Stomach (tissue), 19 donors: Measurements from ENCODE around the gene AGRP. TPM values are rescaled to one million over a fixed set of nuclear protein-coding genes. Genes with fewer than 3 reads are reported as not detected.

ENCODE experiments used
- DNase-seq, 2 donors: peaks; one replicate each; pipeline versions ENCODE4 v3.0.0 to v3.0.0-alpha.2; 2013 to 2019
- H3K27ac ChIP-seq, 5 donors: fragments of 200-600 bp in 4 of 5; sonication (generic) in 4 of 5; one replicate each; pipeline ENCODE4 v1.5.1; 2013 to 2019; ENCODE audit warnings: mild to moderate bottlenecking in 1 of 5, moderate library complexity in 1 of 5
- H3K27me3 ChIP-seq, 3 donors: fragments of 200-600 bp; sonication (generic); one replicate each; pipeline ENCODE4 v1.5.1; 2017 to 2019; ENCODE audit warnings: mixed run types in 1 of 3
- H3K36me3 ChIP-seq, 4 donors: fragments of 200-600 bp; sonication (generic); 1 replicate in 3 of 4; 2 replicates in 1 of 4; pipeline ENCODE4 v1.5.1; 2016 to 2019
- H3K4me1 ChIP-seq, 4 donors: fragments of 200-600 bp; sonication (generic); one replicate each; pipeline ENCODE4 v1.5.1; 2016 to 2019
- H3K4me3 ChIP-seq, 4 donors: fragments of 200-600 bp; sonication (generic) in 3 of 4; one replicate each; pipeline ENCODE4 v1.5.1; 2016 to 2019; ENCODE audit warnings: mild to moderate bottlenecking in 1 of 4
- H3K9me3 ChIP-seq, 4 donors: fragments of 200-600 bp; sonication (generic); one replicate each; pipeline ENCODE4 v1.5.1; 2016 to 2019
- CTCF ChIP-seq, 7 experiments: fragments of 450-650 bp in 4 of 7; fragments of 200-600 bp in 3 of 7; sonication (generic) in 3 of 7; IDR thresholded peaks; one replicate each; pipeline ENCODE4 v1.5.1; 2016 to 2019; ENCODE audit warnings: antibody characterized with exemption in 7 of 7, control low read depth in 2 of 7, mild to moderate bottlenecking in 1 of 7
- EP300 ChIP-seq: sonication (generic); formaldehyde crosslinking; IDR thresholded peaks from one replicate; pipeline ENCODE4 v1.6.1; 2017; ENCODE audit warnings: antibody characterized with exemption
- POLR2A ChIP-seq, 4 donors: fragments of 450-650 bp; IDR thresholded peaks; one replicate each; pipeline ENCODE4 v1.6.1; 2016; ENCODE audit warnings: antibody characterized with exemption in 4 of 4, control low read depth in 2 of 4, mild to moderate bottlenecking in 1 of 4, moderate library complexity in 1 of 4
- POLR2AphosphoS5 ChIP-seq, 3 donors: sonication (generic); formaldehyde crosslinking; IDR thresholded peaks; one replicate each; pipeline ENCODE4 v1.6.1; 2016; ENCODE audit warnings: antibody characterized with exemption in 3 of 3
- WGBS, 5 donors: extraction: QIAGEN DNeasy Blood & Tissue Kit in 3 of 5; methylation state at CpG; one replicate each; pipeline versions ENCODE4 v1.1.5 to v1.1.7; 2013 to 2018; 5-methylcytosine and 5-hydroxymethylcytosine counted together
- intact Hi-C: fragments of 100-400 bp; cut with DNase I; formaldehyde crosslinking; loops from one replicate; pipeline ENCODE4 v1.15.1; 2023; ENCODE audit warnings: low total_unique reads
- long read RNA-seq, 10 donors: transcript quantifications; one replicate each; lab custom pipeline, GENCODE V29; 2026
- polyA plus RNA-seq, 3 donors: library from polyadenylated mRNA; stranded (reverse); fragments of 200-250 nt; gene quantifications; one replicate each; pipeline ENCODE4 v1.2.3, GENCODE V29; 2013
- total RNA-seq, 5 donors: library from RNA; depleted of rRNA; stranded (reverse); fragments of >200 nt; gene quantifications; one replicate each; pipeline versions ENCODE4 v1.1.0 to v1.2.3, GENCODE V29; 2014 to 2016
- donor health status: healthy with polysubstance abuse.
- donor health status: Bipolar disorder and iron deficiency.
- donor health status: healthy.

AGRP gene
- total RNA-seq, result not detected
- polyA plus RNA-seq, result not detected
- long read RNA-seq, donor 1, result 0 reads
- long read RNA-seq, donor 2, result 0 reads
- long read RNA-seq, donor 3, result 0 reads
- long read RNA-seq, donor 4, result 0 reads
- long read RNA-seq, donor 5, partial matches to known transcripts, result 0 of 1 reads
- long read RNA-seq, donor 5, other reads (novel, unspliced or antisense), result 0 of 1 reads
- long read RNA-seq, donor 6, result 0 reads
- long read RNA-seq, donor 7, result 0 reads
- long read RNA-seq, donor 8, result 0 reads
- long read RNA-seq, donor 9, partial matches to known transcripts, result 6 of 6 reads
- long read RNA-seq, donor 9, other reads (novel, unspliced or antisense), result 0 of 6 reads
- long read RNA-seq, donor 10, partial matches to known transcripts, result 0 of 1 reads
- long read RNA-seq, donor 10, other reads (novel, unspliced or antisense), result 0 of 1 reads

GRCh38 chr16:67483150-67483549 is at the start of gene AGRP:
AGRP (minus strand) TSS chr16:67483547; CDS start chr16:67483398, 149 bp downstream.
- no peaks in the 10 kb centered on the region for H3K27me3 ChIP-seq
- intact Hi-C loops, result no loop called here
- H3K36me3 ChIP-seq, result peaks cover 0 to 18% (median 16%) of the 10 kb centered on the region in 4 donors
- peak within 1 kb of the TSS in 3 of 5 donors; percentile 93 to 98 (median 97) for H3K27ac ChIP-seq
- WGBS, 5 donors, result 93 to 100% (median 96%) methylated on average over 3 to 6 of the region's 6 CpGs
- peak within 1 kb of the TSS in 3 of 4 donors; percentile 79 to 94 (median 92) for H3K4me3 ChIP-seq
- H3K4me1 ChIP-seq, result peaks cover 34 to 57% (median 45%) of the 10 kb centered on the region in 4 donors
- no peaks in the 10 kb centered on the region for H3K9me3 ChIP-seq
- TF ChIP-seq POLR2AphosphoS5 (IDR thresholded peaks at IDR 0.05) (no peak), POLR2A (IDR thresholded peaks at IDR 0.05) (no peak), EP300 (no peak), CTCF (IDR thresholded peaks at IDR 0.05) (no peak)
- DNase-seq, result no peak

GRCh38 chr16:67531247-67531646 is 47.9 kb upstream of the AGRP start:
- Histone ChIP-seq H3K4me1 (peaks cover 15 to 70% (median 58%) of the 10 kb centered on the region in 4 donors), H3K36me3 (no peaks in the 10 kb centered on the region), H3K27me3 (no peaks in the 10 kb centered on the region), H3K9me3 (no peaks in the 10 kb centered on the region), H3K4me3 (peak overlapping the region in 3 of 4 donors; percentile 75 to 93 (median 93)), H3K27ac (peak overlapping the region in 4 of 5 donors; percentile 86 to 93 (median 90))
- DNase-seq, result peak in 1 of 2 donors; percentile 35
- intact Hi-C loops, result no loop called here
- TF ChIP-seq POLR2A (IDR thresholded peaks at IDR 0.05) (no peak), EP300 (no peak), CTCF (IDR thresholded peaks at IDR 0.05) (no peak), POLR2AphosphoS5 (IDR thresholded peaks at IDR 0.05) (no peak)
- 76 to 88% (median 83%) methylated on average over 4 of the region's 4 CpGs for WGBS, 5 donors

- 2 to 6% (median 4%) methylated on average over 28 to 48 of the region's 48 CpGs for WGBS, 5 donors
- intact Hi-C loops, result no loop called here
- peak; percentile 65 to 92 for DNase-seq
- Histone ChIP-seq H3K4me1 (peaks cover 15 to 60% (median 54%) of the 10 kb centered on the region in 4 donors), H3K36me3 (no peaks in the 10 kb centered on the region), H3K27ac (peak overlapping the region; percentile 86 to 93 (median 89)), H3K27me3 (no peaks in the 10 kb centered on the region), H3K9me3 (no peaks in the 10 kb centered on the region), H3K4me3 (peak overlapping the region; percentile 70 to 93 (median 84))
- peak; percentile 31 to 84 (median 75) for TF ChIP-seq POLR2AphosphoS5 (IDR thresholded peaks at IDR 0.05)
- no peak for TF ChIP-seq CTCF (IDR thresholded peaks at IDR 0.05)
Measured at GRCh38 chr16:67530013-67530939, 46.9 kb upstream of the AGRP start.

- Histone ChIP-seq H3K27me3 (no peaks in the 10 kb centered on the region), H3K36me3 (no peaks in the 10 kb centered on the region), H3K9me3 (no peaks in the 10 kb centered on the region), H3K27ac (peak overlapping the region; percentile 86 to 93 (median 89)), H3K4me1 (peaks cover 15 to 56% (median 52%) of the 10 kb centered on the region in 4 donors), H3K4me3 (peak overlapping the region; percentile 70 to 93 (median 84))
- no peak for TF ChIP-seq EP300
- TF ChIP-seq POLR2A (IDR thresholded peaks at IDR 0.05), result no peak
- no peak for TF ChIP-seq CTCF (IDR thresholded peaks at IDR 0.05)
- no peak for TF ChIP-seq POLR2AphosphoS5 (IDR thresholded peaks at IDR 0.05)
- intact Hi-C loops, result no loop called here
- 6 to 12% (median 8%) methylated on average over 11 to 16 of the region's 16 CpGs for WGBS, 5 donors
- DNase-seq, result peak in 1 of 2 donors; percentile 60
Measured at GRCh38 chr16:67529582-67530012, 46.2 kb upstream of the AGRP start.
